AG04449 (cell line): ENCODE measurements around the gene MS4A4E.
"Not testable (repeated sequence)": the region's sequence is repeated elsewhere in the genome, so short reads cannot be mapped to it uniquely, and the experiment has no call there.

ENCODE experiments used
- CTCF ChIA-PET: fragments of 350-600 bp; formaldehyde crosslinking; extraction: SDS; loops from one replicate; lab custom pipeline; 2021; ENCODE audit warnings: antibody characterized with exemption; lab: Yijun Ruan, JAX
- POLR2A ChIA-PET: fragments of 400-600, 350-600 bp; formaldehyde crosslinking; extraction: SDS; loops from one replicate; lab custom pipeline; 2020; ENCODE audit warnings: antibody characterized with exemption, inconsistent platforms; lab: Yijun Ruan, JAX
- DNase-seq: peaks from one replicate; pipeline ENCODE4 v3.0.0-alpha.2; 2010; ENCODE audit warnings: low read depth, low spot score
- H3K4me3 ChIP-seq: 2 replicates; pipeline ENCODE4 v1.5.1; 2011; ENCODE audit warnings: low read depth, mild to moderate bottlenecking, control low read depth, low read length
- TF ChIP-seq, protein P1 (sequence below): IDR thresholded peaks from one replicate; pipeline ENCODE4 v1.5.1; 2011; ENCODE audit warnings: mild to moderate bottlenecking, moderate library complexity, low read length, control low read depth, inconsistent platforms; ENCODE audit not compliant: insufficient read depth; ENCODE audit errors: missing control alignments

MS4A4E gene

DNA sequence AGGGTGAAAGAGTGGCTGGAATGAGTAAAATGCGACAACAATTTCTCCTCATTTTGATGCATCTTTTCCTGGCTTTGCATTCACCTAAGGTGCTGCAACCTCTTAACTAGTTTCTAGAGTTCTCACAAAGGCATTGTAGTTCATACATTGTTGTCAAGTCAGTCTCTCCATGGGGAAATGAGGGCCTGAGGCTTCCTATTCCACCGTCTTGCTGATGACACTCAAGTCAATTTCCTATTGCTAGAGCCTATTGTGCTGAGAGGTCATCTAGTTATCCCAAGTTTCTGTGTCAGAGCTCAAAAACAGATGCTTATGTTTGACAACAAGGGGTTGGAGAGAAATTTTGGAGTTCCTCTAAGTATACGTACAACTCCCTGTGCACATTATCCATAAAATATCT is 48.4 kb downstream of the MS4A4E start:
- H3K4me3 ChIP-seq = no peak overlapping the region
- no peak for DNase-seq
- POLR2A ChIA-PET = no interaction called here
- TF ChIP-seq, protein P1, sequence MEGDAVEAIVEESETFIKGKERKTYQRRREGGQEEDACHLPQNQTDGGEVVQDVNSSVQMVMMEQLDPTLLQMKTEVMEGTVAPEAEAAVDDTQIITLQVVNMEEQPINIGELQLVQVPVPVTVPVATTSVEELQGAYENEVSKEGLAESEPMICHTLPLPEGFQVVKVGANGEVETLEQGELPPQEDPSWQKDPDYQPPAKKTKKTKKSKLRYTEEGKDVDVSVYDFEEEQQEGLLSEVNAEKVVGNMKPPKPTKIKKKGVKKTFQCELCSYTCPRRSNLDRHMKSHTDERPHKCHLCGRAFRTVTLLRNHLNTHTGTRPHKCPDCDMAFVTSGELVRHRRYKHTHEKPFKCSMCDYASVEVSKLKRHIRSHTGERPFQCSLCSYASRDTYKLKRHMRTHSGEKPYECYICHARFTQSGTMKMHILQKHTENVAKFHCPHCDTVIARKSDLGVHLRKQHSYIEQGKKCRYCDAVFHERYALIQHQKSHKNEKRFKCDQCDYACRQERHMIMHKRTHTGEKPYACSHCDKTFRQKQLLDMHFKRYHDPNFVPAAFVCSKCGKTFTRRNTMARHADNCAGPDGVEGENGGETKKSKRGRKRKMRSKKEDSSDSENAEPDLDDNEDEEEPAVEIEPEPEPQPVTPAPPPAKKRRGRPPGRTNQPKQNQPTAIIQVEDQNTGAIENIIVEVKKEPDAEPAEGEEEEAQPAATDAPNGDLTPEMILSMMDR = no peak
- CTCF ChIA-PET = no interaction called here

DNA sequence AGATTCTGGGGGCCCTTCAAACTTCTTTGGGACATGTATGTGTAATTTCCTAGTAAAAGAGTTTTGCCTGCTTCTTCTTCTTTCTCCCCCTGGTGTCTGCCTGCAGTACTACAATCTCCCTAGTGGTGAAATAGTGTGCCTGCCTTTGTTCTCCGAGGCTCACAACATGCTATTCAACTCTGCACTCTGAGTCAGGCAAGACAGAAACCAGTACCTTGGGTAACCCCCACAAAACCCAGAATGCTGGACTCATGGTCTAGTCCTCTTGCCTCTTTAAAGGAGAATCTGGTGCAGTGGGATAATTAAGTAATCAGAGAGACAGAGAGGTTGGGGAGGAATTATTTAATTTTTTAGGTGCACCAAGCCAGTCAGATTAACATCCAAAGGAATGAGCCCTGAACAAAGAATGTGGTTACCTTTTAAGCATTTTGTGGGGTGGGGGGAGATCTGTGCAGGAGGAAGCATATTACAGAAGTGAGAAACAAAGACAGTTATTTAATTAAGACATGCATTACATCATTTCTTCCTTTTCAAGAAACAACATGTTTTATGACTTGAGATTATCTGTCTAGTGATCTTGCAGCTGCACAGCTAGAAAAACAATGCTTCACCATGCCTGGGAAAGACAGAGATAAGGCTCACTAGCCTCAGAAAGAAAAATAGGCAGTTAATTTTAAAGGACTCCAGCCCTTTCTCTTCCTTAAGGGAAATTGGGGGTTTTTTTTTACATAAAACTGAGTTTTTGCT is 49.1 kb downstream of the MS4A4E start:
- ChIA-PET POLR2A (no interaction called here), CTCF (interaction anchor here (1.0 kb wide), 1 partner anchor 9 kb away, joined by 3 read pairs; no protein-coding TSS in a partner anchor)
- TF ChIP-seq, protein P1 = peak; percentile 39
- DNase-seq = no peak
- no peak overlapping the region for H3K4me3 ChIP-seq

DNA sequence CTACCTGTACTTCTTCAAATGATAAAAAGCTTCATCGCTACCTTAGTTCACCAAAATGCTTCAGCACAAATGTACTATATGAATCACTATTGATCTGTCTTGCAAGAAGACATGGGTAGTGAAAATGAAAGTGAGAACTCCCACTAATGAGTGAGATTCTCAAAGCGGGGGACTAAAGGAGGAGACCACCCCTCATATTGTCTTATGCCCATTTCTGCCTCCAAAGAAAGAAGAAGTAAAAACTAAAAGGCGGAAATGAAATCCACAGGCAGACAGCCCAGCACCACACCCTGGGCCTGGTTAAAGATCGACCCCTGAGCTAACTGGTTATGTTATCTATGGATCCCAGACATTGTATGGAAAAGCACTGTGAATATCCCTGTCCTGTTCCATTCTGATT is 50.4 kb downstream of the MS4A4E start:
- H3K4me3 ChIP-seq, POLR2A ChIA-PET, DNase-seq: not testable (repeated sequence)
- CTCF ChIA-PET = interaction anchor here (1.0 kb wide), 1 partner anchor 10 kb away, joined by 3 read pairs; no protein-coding TSS in a partner anchor

DNA sequence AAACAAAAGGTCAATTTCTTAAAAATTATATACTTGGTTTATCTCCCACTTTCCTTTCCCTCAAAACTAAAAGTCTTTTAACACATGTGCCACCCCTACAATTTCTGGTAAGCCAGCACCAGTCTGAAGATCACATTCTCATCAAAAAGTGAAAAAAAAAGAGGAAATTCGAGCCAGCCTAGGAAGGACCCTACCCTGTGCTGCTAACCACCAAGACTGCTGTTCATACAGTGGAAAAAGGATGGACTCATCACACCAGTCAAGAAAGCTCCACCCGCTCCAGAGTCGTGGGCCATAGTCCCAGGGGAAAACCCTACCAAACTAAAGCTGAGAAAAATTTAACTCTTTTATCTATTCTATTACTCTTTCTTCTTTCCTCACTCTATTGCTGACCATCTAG is 54.5 kb downstream of the MS4A4E start:
- POLR2A ChIA-PET, DNase-seq, H3K4me3 ChIP-seq, CTCF ChIA-PET: not testable (repeated sequence)

DNA sequence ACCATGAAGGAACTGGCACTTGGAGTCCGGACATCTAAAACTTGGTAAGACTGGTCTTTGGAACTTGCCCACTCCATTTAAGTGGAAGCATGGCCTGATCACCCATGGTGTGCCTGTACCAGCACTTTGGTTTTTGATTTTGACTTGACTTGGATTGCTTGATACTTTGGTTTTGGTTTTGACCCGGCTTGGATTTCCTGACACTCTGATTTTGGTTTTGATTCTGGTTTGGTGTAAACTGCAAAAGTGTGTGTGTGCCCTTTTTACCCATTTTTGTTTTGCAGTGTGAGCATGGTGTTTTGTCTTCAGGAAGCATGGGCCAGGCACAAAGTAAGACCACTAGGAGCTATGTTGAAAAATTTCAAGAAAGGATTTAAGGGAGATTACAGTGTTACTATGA is 56.8 kb downstream of the MS4A4E start:
- POLR2A ChIA-PET, CTCF ChIA-PET: not testable (repeated sequence)

DNA sequence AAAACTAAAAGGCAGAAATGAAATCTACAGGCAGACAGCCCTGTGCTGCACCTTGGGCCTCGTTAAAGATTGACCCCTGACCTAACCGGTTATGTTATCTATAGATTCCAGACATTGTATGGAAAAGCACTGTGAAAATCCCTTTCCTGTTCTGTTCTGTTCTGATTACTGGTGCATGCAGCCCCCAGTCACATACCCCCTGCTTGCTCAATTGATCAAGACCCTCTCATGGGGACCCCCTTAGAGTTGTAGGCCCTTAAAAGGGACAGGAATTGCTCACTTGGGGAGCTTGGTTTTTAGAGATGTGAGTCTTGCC is 57.5 kb downstream of the MS4A4E start:
- POLR2A ChIA-PET, CTCF ChIA-PET, DNase-seq, H3K4me3 ChIP-seq: not testable (repeated sequence)

More for the DNA sequence above, 56.8 kb downstream of the MS4A4E start:
- DNase-seq, H3K4me3 ChIP-seq: not testable (repeated sequence)

DNA sequence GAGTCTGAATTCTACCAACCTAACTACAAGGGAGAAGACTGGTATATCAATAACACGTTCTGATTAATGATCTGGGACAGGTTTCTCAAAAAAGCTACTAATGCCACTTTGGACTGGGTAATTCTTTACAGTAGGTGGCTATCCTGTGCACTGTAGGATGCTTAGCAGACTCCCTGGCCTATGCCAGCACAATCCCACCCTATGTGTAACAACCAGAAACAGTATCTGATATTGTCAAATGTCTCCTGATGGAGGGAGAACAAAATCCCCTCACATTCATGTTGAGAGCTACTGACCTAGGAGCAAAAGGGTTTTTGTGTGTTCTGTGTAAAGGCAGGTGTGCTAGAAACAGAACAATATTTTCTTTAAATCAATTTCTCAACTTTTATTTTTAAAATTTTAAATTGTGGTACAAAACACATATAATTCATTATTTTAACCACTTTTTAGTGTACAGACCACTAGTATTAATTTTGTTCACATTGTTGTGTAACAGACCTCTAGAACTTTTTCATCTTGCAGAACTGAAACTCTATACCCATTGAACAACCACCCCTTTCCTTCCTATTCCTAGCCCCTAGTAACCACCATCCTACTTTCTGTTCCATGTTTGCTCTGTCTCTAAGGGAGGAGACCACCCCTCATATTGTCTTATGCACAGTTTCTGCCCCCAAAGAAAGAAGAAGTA is 58.0 kb downstream of the MS4A4E start:
- DNase-seq = no peak
- H3K4me3 ChIP-seq = no peak overlapping the region
- TF ChIP-seq, protein P1 = no peak
- POLR2A ChIA-PET = no interaction called here
- CTCF ChIA-PET = no interaction called here

DNA sequence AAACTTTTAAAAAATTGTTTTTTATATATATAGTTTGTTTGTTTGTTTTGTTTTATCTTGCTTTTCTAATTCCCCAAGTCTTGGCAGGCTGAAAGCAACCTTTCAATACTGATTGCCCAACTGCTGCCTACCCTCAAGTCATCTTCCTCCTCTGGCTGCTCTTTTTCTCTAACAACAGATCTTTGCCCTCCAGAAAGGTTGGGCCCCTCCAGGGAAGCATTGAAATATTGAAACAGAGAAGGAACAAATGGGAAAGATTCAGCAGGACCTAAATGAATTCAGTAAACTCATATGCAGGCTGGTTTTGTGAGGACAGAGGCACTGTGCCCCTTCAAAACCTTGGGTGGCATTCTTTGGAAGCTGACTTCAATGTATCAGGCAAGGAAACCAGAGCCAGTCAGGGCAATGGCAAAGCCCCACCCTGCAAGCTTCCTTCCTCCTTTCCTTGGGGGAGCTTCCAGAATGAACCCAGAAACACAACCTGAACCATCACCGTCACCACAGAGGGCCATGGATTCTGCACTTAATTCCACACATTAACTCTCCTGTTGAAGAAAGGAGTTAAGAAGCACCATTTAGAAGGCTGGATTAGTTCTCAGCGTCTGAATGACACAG is 59.2 kb downstream of the MS4A4E start:
- ChIA-PET POLR2A (no interaction called here), CTCF (interaction anchor here (1.2 kb wide), 1 partner anchor 19 kb away, joined by 4 read pairs; no protein-coding TSS in a partner anchor)
- DNase-seq = no peak
- TF ChIP-seq, protein P1 = no peak
- no peak overlapping the region for H3K4me3 ChIP-seq
